GM12873 (cell line): ENCODE measurements around the gene STX16.

Experiments used
- TF ChIP-seq, protein P1 (sequence below): IDR thresholded peaks from 2 replicates; pipeline ENCODE4 v1.5.1; 2012; ENCODE audit warnings: low read depth, mild to moderate bottlenecking, moderate library complexity, low read length, control low read depth; ENCODE audit not compliant: insufficient read depth; ENCODE audit errors: missing control alignments

Gene STX16

DNA sequence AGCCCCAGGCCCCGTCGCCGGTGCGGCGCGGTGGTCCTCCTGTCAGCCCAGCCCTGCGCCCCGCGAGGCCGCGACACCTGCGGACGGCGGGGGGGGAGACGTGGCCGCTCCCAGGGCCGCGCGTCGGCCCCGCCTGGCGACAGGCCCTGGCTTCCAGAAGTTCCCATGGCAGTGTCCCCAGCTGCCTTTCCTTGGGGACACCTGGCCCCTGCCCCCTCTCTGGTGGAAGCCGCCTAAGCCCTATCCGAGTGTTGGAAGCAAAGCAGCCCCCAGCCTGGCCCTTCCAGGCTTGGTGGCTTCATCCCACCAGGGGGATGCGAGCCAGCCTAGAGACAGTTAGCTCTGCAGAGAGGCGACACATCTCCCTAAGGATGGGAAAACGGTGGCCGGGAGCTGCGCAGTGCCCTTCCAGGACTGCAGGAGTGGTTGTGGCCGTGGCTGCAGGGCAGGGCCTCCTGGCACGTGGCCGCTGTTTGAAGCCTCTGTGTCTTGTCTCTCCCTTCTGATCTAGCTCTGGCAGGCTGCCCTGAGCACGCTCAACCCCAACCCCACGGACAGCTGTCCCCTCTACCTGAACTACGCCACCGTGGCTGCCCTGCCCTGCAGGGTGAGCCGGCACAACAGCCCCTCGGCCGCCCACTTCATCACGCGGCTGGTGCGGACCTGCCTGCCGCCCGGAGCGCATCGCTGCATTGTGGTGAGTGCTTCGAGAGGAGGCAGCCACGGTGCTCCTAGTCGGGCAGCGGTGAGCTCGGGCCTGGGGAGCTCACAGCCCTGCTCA is 42.3 kb downstream of the STX16 start:
- TF ChIP-seq, protein P1, sequence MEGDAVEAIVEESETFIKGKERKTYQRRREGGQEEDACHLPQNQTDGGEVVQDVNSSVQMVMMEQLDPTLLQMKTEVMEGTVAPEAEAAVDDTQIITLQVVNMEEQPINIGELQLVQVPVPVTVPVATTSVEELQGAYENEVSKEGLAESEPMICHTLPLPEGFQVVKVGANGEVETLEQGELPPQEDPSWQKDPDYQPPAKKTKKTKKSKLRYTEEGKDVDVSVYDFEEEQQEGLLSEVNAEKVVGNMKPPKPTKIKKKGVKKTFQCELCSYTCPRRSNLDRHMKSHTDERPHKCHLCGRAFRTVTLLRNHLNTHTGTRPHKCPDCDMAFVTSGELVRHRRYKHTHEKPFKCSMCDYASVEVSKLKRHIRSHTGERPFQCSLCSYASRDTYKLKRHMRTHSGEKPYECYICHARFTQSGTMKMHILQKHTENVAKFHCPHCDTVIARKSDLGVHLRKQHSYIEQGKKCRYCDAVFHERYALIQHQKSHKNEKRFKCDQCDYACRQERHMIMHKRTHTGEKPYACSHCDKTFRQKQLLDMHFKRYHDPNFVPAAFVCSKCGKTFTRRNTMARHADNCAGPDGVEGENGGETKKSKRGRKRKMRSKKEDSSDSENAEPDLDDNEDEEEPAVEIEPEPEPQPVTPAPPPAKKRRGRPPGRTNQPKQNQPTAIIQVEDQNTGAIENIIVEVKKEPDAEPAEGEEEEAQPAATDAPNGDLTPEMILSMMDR: peak; percentile 2

DNA sequence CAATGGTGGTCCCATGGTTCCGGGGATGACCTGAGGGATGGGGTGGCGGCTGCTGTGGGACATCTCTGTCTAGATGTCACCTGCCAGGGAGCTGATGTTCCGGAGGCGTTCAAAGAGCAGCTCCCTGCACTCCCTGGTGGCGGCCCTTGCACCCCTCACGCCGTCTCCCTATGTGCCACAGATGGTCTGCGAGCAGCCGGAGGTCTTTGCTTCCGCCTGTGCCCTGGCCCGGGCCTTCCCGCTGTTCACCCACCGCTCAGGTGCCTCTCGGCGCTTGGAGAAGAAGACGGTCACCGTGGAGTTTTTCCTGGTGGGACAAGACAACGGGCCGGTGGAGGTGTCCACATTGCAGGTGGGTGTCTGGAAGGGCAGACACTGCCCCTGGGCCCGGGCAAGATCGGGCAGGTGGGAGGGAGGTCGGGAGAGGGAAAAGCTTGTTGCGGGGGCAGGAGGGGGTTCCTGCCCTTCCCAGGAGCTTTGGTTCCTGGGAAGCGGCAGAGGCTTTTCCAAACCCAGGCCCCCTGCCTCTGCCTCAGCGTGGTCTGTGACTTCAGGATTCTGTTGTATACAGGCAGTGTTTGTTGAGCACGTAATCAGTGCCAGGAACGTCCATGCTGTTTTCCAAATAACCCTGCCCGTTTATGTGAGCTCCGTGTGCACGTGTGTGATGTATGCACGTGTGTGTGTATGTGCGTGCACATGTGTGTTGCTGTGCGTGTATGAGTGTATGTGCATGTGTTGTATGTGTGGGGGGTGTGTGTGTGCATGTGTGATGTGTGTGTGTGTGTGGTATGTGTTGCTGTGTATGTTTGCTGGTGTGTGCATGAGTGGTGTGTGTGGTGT is 43.4 kb downstream of the STX16 start:
- TF ChIP-seq, protein P1: no peak

DNA sequence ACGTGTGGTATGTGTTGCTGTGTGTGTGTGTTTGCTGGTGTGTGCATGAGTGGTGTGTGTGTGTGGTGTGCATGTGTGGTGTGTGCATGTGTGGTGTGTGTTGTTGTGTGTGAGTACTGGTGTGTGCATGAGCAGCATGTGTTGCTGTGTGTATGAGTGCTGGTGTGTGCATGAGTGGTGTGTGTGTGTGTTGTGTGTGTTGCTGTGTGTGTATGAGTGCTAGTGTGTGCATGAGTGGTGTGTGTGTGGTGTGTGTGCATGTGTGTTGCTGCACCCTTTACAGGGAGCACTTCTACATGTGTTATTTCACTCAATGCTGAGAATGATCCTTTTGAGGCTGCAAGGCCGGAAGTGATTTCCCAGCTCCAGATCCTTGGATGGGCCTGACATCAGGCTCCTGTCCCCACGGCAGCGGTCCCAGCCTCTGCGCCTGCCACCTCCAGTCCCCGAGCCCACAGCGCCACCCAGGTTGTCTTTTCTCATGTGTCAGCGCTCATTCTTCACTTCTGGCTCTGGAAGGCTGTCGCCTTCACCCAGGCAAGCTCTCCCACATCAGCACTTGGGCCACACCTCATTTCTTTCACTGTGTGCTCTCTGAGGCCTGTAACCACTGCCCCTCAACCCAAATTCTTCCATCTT is 44.1 kb downstream of the STX16 start:
- TF ChIP-seq, protein P1: no peak

DNA sequence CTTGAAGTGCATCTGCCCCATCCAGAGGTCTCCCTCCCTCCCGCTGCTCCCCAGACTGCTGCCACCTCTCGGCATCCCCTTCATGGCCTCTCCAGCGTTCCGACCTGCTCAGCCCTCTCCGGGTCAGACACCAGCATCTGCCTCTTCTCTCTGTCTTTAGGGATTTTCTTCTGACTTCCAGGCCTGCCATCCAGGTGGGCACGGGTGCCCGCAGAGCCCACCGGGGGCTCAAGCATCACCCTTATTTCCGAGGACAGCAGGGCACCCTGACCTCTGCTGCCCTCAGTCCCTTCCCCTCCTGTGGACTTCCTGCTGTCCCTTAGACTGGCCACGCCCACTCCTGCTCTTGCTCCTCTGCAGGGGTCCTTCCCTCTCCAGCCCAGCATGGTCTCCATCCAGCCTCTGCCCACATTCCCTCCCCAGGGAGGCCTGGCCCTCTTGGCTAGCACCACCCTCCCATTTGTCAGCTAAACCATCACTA is 44.9 kb downstream of the STX16 start:
- TF ChIP-seq, protein P1: no peak

DNA sequence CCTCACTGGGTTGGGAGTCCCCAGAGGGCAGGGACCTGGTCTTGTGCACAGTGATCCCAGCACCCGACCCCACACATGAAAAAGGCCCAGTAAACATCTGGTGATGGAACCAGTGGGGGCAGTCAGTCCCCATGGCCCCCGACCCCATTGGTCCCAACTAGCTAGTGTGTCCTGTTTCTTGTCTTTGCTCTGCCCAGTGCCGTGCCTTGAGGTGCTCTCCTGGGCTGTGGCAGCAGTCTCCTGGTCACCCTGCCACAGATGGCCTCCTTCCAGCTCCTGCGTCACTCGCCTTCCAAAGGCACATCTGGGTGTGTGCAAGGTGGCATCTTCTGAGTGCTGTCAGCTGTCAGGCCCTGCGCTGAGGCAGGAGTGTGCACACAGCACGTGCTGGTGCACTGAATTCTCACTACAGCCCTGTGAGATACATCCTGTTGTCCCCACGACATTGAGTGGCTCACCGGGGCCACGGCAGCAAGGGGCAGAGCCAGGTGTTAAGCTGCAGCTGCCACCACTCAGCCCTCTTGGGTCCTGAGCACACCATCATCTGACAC is 45.4 kb downstream of the STX16 start:
- TF ChIP-seq, protein P1: no peak

DNA sequence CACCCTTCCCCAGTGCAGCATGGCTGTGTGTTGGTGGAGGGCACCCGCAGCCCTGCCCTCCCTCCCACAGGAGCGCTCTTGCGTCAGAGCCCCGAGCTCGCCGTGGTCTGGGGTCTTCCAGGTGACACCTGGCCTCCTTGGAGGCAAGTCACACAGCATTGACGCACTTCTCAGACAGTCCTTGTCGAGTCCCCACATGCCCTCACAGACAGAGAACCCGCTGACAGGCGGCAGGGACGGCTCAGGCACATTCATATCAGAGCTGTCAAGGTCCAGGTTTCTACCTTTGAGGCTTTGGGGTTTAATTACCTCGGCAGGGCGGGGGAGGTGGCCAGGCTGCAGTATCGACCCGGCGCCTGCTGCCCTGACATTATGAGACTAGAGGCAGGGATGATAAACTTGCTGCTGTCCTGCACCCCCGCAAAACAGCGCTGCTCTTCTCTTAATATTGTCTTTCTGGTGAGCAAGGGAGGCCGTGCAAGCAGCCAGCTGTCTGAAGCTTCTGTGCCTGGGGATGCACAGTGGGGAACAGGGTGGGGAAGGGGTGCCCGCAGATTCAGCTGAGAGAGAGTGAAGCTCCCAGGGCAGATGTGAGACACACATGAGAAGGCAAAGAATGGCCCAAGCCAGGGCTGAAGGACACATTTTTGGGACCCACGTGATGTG is 46.3 kb downstream of the STX16 start:
- TF ChIP-seq, protein P1: no peak
